T-helper 2 cell treated with Interferon-gamma antibody and Interleukin-4, amounts not matched to agents 100 ng/mL and 5 ng/mL, for 36 hours (primary cell): ENCODE data around the gene GAK. TPM values are rescaled to one million over a fixed set of nuclear protein-coding genes. Genes with fewer than 3 reads are reported as not detected.
"Not testable (repeated sequence)": the region's sequence is repeated elsewhere in the genome, so short reads cannot be mapped to it uniquely, and the experiment has no call there.

Experiments
- intact Hi-C: fragments of 100-400 bp; cut with micrococcal nuclease; formaldehyde crosslinking; loops from one replicate; pipeline ENCODE4 v1.15.1; 2023
- total RNA-seq: library from RNA; stranded (reverse); gene quantifications from 2 replicates; pipeline ENCODE4 v1.2.3, GENCODE V29; 2022

Gene GAK
- total RNA-seq, 1 donor from 2014 or later, result 144 TPM

GRCh38 chr4:821631-822030 lies 110.5 kb downstream of the GAK start:
- intact Hi-C loops, result no loop called here

DNA sequence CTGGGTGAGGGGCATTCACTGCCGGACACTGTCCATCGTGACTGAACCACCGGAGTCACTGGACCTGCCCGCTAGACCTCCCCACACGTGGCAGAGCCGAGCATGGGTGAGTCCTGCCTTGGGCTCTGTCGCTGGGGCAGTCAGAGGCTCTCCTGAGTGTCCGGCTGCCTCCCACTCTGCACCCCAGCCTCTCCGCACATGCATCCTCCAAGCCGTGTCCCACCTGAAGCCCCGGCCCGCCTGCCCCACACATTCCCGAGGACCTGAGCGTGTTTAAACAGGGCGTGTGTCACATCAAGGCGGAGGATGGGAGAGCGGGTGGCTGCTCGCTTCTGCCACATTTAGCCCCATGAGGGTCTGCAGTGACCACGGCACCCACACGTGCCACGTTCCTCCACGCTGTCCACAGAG lies 110.9 kb downstream of the GAK start:
- intact Hi-C loops, result no loop called here

DNA sequence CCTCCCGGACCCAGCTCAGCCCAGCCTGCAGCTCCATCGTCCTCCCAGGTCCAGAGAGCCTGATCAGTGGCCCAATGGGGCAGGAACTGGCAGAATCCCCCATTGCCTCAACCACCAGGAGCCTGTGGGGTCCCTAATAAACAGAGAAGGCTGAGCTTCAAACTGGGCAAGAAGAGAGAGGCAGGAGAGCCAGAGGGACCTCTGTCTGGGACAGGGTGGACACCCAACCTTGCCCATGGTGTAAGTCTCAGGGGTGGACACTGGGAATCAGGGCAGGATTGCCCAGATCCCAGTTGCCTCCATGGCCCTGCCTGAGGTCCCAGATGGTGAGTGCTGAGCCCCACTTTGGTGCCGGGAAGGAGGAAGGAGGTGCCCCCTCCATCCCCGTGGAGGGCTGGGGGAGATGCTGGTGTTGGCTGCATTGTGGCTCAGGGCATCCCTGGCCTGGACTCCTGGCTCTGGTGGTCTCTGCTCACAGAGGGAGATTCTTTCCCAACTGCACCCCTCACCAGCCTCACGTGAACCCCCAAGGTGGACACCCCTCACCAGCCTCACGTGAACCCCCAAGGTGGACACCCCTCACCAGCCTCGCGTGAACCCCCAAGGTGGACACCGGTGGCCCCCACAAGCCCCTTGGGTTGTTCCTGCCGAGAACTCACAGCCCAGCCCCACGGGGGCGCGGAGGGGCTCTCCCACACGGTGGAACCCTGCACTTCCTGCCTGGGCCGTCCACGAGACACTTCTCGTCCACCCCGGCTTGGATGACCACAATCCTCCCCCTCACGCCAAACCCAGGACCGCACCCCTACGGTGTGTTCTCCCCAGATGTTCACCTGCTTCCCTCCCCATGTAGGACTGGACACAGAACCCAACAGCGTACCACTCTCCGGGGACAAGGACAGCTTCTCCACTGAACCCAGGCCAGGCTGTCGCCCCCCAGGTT lies 111.6 kb downstream of the GAK start:
- intact Hi-C loops, result no loop called here

- intact Hi-C loops, result no loop called here
Measured at GRCh38 chr4:819401-820229, 112.5 kb downstream of the GAK start.

DNA sequence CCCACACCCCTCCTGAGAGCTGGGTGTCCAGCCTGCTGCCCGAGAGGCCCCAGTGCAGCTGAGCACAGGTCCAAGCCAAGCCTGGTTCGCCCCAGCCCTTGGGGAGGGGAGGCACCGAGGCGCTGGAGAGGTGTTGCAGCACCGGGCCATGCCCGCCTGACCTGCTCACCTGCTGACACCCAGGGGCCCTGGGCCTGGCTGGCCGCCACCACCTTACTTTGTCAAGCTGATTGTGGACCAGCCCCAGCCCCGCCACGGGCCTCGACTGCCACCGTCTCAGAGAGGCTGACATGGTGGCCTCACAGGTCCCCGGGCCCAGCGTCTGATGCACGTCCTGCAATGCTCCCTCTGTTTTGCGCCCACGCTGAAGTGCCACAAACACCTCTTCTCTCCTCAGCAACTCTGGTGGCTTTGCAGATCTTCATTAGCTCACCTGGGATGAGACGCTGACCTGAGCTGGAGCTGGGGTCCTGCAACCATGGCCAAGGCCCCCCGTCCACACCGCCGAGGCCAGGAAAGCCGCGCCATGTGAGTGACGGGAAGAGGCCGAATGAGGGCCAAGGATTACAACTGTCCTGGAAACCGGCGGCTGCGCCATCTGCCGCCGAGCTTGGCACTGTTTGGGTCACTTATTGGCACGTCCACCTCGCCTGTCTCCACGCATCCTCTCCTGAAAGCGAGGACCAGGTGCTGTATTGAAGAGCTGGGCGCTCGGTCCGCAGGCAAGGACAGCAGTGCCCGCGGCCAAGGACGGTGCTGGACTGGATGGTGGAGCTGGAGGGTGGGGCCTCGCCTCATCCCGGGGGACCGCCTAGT lies 113.8 kb downstream of the GAK start:
- intact Hi-C loops, result no loop called here

DNA sequence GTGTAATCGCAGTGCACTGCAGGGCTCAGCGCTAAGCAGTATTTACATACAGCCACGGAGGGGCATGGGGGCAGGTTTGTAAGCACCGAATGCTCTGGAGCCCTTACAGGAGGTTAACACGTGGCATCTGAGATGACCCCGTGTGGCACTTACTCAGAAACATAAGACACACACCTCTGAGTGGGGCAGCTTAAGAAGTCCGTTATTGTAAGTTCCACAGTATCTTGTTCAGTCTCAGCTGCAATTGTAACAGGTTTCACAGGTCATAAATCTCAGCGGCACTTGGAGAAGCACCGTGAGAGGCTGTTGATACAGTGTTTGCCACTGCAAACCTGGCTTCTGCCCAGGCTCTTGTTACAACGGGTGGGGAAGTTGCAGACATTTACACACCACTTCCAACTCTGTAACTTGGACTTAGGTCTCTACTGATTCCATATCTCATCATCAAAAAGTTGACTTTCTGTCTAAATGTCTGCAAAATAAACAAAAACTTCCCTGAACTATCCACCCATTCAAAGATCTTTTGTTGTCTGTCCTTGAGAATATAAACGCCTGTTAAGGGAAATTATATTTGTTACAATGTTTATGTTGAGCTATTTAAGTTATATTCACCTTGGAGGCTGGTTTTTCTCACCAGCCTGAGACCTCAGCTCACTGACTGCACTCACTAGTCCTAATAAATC lies 116.5 kb downstream of the GAK start:
- intact Hi-C loops, result no loop called here

DNA sequence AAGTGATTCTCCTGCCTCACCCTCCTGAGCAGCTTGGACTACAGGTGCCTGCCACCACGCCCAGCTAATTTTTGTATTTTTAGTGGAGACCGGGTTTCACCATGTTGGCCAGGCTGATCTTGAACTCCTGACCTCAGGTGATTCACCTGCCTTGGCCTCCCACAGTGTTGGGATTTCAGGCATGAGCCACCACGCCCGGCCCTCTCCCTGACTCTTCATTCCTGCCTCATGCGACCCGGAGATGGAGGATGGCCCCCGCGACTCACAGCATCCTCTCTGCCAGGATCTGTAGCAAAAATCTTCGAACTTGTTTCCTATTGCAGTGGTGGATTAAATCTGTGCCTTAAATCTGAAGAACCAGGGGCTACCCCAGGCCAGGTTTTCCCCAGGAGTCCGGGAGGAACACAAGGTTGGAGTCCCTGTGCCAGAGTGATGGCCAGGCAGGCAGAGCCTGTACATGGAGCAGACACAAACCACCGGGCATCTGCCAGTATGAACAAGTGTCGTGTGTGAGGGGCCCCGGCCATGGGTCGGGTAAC lies 117.7 kb downstream of the GAK start:
- intact Hi-C loops, result no loop called here

- intact Hi-C loops, result no loop called here
Measured at GRCh38 chr4:813900-814299, 118.2 kb downstream of the GAK start.

DNA sequence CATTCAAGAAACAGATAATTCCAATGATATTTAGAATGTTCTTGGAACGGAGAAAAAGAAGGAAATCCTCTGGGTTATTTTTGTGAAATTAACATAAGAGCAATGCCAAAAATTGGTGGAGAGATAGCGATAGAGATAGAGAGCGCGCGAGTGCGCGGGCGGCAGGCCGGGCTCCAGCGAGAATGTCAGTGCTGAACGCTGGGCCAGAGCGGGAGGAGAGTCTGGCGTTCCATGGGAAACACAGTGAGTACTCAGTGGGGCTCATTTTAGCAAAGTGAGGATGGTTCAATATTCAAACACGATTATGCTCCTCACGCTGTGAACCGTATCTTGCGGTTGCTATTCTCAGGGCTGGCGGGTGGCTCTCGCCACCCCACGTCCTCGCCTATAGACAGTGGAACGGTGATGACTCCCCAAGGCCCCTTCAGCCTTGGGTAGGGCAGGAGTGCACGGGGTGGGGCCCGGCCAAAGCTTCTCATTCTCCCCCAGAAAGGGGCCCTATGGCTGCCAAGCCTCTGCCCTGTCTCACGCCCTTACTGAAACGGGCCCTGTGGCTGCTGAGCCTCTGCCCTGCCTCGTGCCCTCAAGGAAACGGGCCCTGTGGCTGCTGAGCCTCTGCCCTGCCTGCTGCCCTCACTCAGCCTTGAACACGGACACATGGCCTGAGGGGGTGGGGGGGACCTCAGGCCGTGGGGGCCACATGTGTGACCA lies 123.1 kb downstream of the GAK start:
- intact Hi-C loops, result no loop called here

DNA sequence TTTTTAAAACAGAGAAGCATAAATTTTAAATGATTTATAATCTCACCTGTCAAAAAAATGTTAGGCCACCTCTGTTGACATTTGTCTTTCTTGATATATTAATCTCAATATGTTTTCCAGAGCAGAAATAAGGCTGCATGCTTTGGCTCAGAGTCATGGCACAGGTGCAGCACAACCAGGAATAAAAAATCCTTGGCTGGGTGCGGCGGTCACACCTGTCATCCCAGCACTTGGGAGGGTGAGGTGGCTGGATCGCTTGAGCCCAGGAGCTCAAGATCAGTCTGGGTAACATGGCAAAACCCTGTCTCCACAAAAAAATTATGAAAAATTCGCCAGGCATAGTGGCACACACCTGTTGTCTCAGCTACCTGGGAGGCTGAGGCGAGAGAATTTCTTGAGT lies 124.3 kb downstream of the GAK start:
- intact Hi-C loops, result no loop called here

DNA sequence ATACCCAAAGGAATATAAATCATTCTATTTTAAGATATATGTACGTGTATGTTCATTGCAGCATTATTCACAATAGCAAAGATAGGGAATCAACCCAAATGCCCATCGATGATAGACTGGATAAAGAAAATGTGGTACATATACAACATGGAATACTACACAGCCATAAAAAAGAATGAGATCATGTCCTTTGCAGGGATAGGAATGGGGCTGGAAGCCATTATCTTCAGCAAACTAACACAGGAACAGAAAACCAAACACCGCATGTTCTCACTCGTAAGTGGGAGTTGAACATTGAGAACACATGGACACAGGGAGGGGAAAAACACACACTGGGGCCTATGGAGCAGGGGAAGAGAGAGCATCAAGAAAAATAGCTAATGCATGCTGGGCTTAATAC lies 125.1 kb downstream of the GAK start:
- intact Hi-C loops, result not testable (repeated sequence)

DNA sequence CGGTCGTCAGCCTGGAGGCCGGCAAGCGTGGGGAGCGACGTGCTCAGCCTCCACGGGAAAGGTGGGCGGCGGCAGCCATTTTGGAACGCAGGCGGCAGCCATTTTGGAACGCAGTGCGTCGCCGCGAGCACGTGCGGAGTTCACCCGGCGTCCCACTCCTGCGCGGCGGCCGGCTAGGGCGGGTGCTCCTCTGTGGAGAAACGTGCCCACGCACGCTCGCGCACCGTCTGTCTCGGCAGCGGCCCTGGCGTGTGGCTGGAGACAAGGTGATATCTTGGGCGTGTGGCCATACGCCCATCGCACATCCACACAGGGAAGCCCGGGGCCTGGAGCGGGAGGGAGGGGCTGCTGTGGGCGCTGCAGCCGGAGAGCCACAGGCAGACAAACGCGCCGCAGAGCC lies 127.3 kb downstream of the GAK start:
- intact Hi-C loops, result no loop called here

DNA sequence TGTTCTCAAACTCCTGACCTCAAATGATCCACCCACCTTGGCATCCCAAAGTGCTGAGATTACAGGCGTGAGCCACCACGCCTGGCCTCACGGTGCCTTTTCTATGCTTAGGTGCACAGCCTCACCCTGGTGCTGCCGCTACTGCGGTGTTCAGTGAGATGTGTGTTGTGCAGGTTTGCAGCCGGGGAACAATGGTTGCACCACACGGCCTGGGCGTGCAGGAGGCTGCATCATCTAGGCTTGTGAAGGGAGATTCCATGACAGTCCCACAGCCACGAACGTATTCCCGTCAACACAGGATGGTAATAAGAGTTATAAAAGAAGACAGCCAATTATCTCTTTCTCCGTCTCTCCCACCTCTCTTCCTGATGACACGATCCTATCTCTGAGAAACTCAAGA lies 128.2 kb downstream of the GAK start:
- intact Hi-C loops, result no loop called here

GRCh38 chr4:801436-802124 lies 130.5 kb downstream of the GAK start:
- intact Hi-C loops, result no loop called here

Other genes starting within 250 kb of the GAK start
- 0.16 and 0.43 TPM in 2 replicates for gene SLC49A3, start 243.2 kb downstream of the GAK start, total RNA-seq
- 33.8 and 34.7 TPM in 2 replicates for gene PCGF3, start 226.5 kb downstream of the GAK start, total RNA-seq
- gene CPLX1, start 106.2 kb downstream of the GAK start, total RNA-seq, result 0.48 and 0.86 TPM in 2 replicates
- gene TMEM175, start 144 bp upstream of the GAK start, total RNA-seq, result 21.8 and 23.6 TPM in 2 replicates
- gene DGKQ, start 41.3 kb upstream of the GAK start, total RNA-seq, result 16.0 and 16.6 TPM in 2 replicates
- gene IDUA, start 54.7 kb upstream of the GAK start, total RNA-seq, result 35.3 and 36.0 TPM in 2 replicates
- 0.43 TPM in 1 of 2 replicates, not detected in the other for gene SLC26A1, start 61.1 kb upstream of the GAK start, total RNA-seq
- 15.1 and 16.1 TPM in 2 replicates for gene FGFRL1, start 79.3 kb upstream of the GAK start, total RNA-seq
- 0.68 and 1.2 TPM in 2 replicates for gene RNF212, start 181.2 kb upstream of the GAK start, total RNA-seq
- 25.9 and 32.4 TPM in 2 replicates for gene SPON2, start 240.3 kb upstream of the GAK start, total RNA-seq